ENCODE data around the gene PGF. TPM values are rescaled to one million over a fixed set of nuclear protein-coding genes. Genes with fewer than 3 reads are reported as not detected.

Gene PGF
- total RNA-seq, 4 donors from 2014 or later: 1.6 to 42.3 (median 6.2) TPM

GRCh38 chr14:74917646-74918081 lies 37.7 kb downstream of the PGF start:
- no peak for TF ChIP-seq CTCF (IDR thresholded peaks at IDR 0.05)
- no peak for TF ChIP-seq POLR2A (IDR thresholded peaks at IDR 0.05)
- no peaks in the 10 kb centered on the region for H3K27me3 ChIP-seq
- no peaks in the 10 kb centered on the region for H3K9me3 ChIP-seq
- intact Hi-C loops (cut with DNase I): loop anchor here (10.0 kb wide), 1 partner anchor 167 kb away; no protein-coding TSS in a partner anchor
- DNase-seq: no peak
- WGBS, 2 donors: 24 to 32% methylated on average over 7 to 13 of the region's 13 CpGs
- H3K27ac ChIP-seq: peak overlapping the region; percentile 22 to 81 (median 54)
- H3K36me3 ChIP-seq: no peaks in the 10 kb centered on the region
- peaks cover 24 to 78% (median 55%) of the 10 kb centered on the region in 3 donors for H3K4me1 ChIP-seq
- H3K4me3 ChIP-seq: no peak overlapping the region

- peaks cover 24 to 78% (median 52%) of the 10 kb centered on the region in 3 donors for H3K4me1 ChIP-seq
- no peak overlapping the region for H3K4me3 ChIP-seq
- H3K9me3 ChIP-seq: no peaks in the 10 kb centered on the region
- 46 to 54% methylated on average over 5 of the region's 5 CpGs for WGBS, 2 donors
- no peaks in the 10 kb centered on the region for H3K27me3 ChIP-seq
- TF ChIP-seq POLR2A (IDR thresholded peaks at IDR 0.05): no peak
- no peak for TF ChIP-seq CTCF (IDR thresholded peaks at IDR 0.05)
- intact Hi-C loops (cut with DNase I): loop anchor here (10.0 kb wide), 1 partner anchor 168 kb away; no protein-coding TSS in a partner anchor
- H3K36me3 ChIP-seq: no peaks in the 10 kb centered on the region
- peak overlapping the region in 3 of 4 donors; percentile 44 to 81 (median 64) for H3K27ac ChIP-seq
- no peak for DNase-seq
Measured at GRCh38 chr14:74917178-74917543, 38.2 kb downstream of the PGF start.

GRCh38 chr14:74915826-74916225 lies 39.6 kb downstream of the PGF start:
- H3K27me3 ChIP-seq: no peaks in the 10 kb centered on the region
- intact Hi-C loops (cut with DNase I): loop anchor here (10.0 kb wide), 1 partner anchor 169 kb away; no protein-coding TSS in a partner anchor
- H3K4me1 ChIP-seq: peaks cover 24 to 91% (median 64%) of the 10 kb centered on the region in 3 donors
- H3K4me3 ChIP-seq: no peak overlapping the region
- WGBS, 2 donors: 30 to 36% methylated on average over 4 to 7 of the region's 7 CpGs
- no peak for DNase-seq
- no peaks in the 10 kb centered on the region for H3K9me3 ChIP-seq
- H3K36me3 ChIP-seq: no peaks in the 10 kb centered on the region
- TF ChIP-seq CTCF (IDR thresholded peaks at IDR 0.05): no peak
- TF ChIP-seq POLR2A (IDR thresholded peaks at IDR 0.05): no peak
- H3K27ac ChIP-seq: peak overlapping the region in 2 of 4 donors; percentile 48 to 64

GRCh38 chr14:74915426-74915825 lies 40.0 kb downstream of the PGF start:
- H3K36me3 ChIP-seq: no peaks in the 10 kb centered on the region
- no peaks in the 10 kb centered on the region for H3K27me3 ChIP-seq
- H3K4me1 ChIP-seq: peaks cover 24 to 95% (median 68%) of the 10 kb centered on the region in 3 donors
- H3K27ac ChIP-seq: peak overlapping the region in 2 of 4 donors; percentile 48 to 64
- TF ChIP-seq CTCF (IDR thresholded peaks at IDR 0.05) (no peak), POLR2A (IDR thresholded peaks at IDR 0.05) (no peak)
- intact Hi-C loops (cut with DNase I): loop anchor here (10.0 kb wide), 1 partner anchor 169 kb away; no protein-coding TSS in a partner anchor
- H3K9me3 ChIP-seq: no peaks in the 10 kb centered on the region
- H3K4me3 ChIP-seq: no peak overlapping the region
- no peak for DNase-seq
- WGBS, 2 donors: 71 to 83% methylated on average over 4 of the region's 4 CpGs

GRCh38 chr14:74913986-74914573 lies 41.3 kb downstream of the PGF start:
- Histone ChIP-seq H3K4me3 (no peak overlapping the region), H3K36me3 (no peaks in the 10 kb centered on the region), H3K27me3 (no peaks in the 10 kb centered on the region), H3K4me1 (peaks cover 24 to 91% (median 60%) of the 10 kb centered on the region in 3 donors), H3K9me3 (no peaks in the 10 kb centered on the region), H3K27ac (peak overlapping the region; percentile 15 to 71 (median 56))
- WGBS, 2 donors: 25 to 31% methylated on average over 4 to 5 of the region's 6 CpGs
- DNase-seq: no peak
- no peak for TF ChIP-seq POLR2A (IDR thresholded peaks at IDR 0.05)
- TF ChIP-seq CTCF (IDR thresholded peaks at IDR 0.05): peak; percentile 35 to 78 (median 70)
- intact Hi-C loops (cut with DNase I): loop anchor here (10.0 kb wide), 1 partner anchor 171 kb away; no protein-coding TSS in a partner anchor

All from esophagus squamous epithelium (tissue), 5 donors.